HCT116 (cell line): Measurements from ENCODE around the gene AGBL1. TPM values are rescaled to one million over a fixed set of nuclear protein-coding genes. Genes with fewer than 3 reads are reported as not detected.

ENCODE experiments used
- ATAC-seq: fragments of 200-7000 bp; cut with Tn5 transposase; 2 replicates; pipeline ENCODE4 v1.9.1; 2020; ENCODE audit warnings: mild to moderate bottlenecking, moderate library complexity
- BruUV-seq: library from RNA; stranded (reverse); fragments of 400-500 nt; replicated peaks from 2 replicates; lab custom pipeline; 2021; lab: Mats Ljungman, UMichigan
- CTCF ChIA-PET: fragments of 300-600 bp; sonication (Branson Sonifier 250); formaldehyde crosslinking; loops from one replicate; lab custom pipeline; 2021; ENCODE audit warnings: antibody characterized with exemption; lab: Charles Lee
- POLR2A ChIA-PET: fragments of 300-600, 350-600 bp; sonication (Branson Sonifier 250); formaldehyde crosslinking; loops from one replicate; lab custom pipeline; 2021; ENCODE audit warnings: antibody characterized with exemption; lab: Charles Lee
- RAD21 ChIA-PET, 2 experiments: fragments of 300-600 bp; sonication (Branson Sonifier 250); formaldehyde crosslinking; loops; one replicate each; lab custom pipeline; 2023; ENCODE audit warnings: low total read pairs in 2 of 2; ENCODE audit not compliant: uncharacterized antibody in 2 of 2, unreplicated experiment in 2 of 2, low non-redundant PET in 1 of 2; lab: Charles Lee
- DNase-seq: peaks from one replicate; pipeline ENCODE4 v3.0.0-alpha.2; 2010; ENCODE audit warnings: low read depth, low spot score
- H2AFZ ChIP-seq: fragments of 200-600 bp; shearing (Covaris generic), sonication (generic); 2 replicates; pipeline ENCODE4 v1.6.1; 2017; ENCODE audit warnings: low read depth, mixed run types, mixed read lengths, antibody characterized with exemption, low read length; ENCODE audit not compliant: poor library complexity, severe bottlenecking
- H3K27ac ChIP-seq: 2 replicates; pipeline ENCODE4 v1.5.1; 2012; ENCODE audit warnings: low read depth, low read length
- H3K27me3 ChIP-seq: fragments of 200-600 bp; sonication (generic); 2 replicates; pipeline ENCODE4 v1.6.1; 2016; ENCODE audit warnings: mixed run types, low read length, mixed read lengths; ENCODE audit not compliant: insufficient read depth
- H3K36me3 ChIP-seq, 2 experiments: fragments of 200-500 bp in 1 of 2; fragments of 200-600 bp in 1 of 2; sonication (Bioruptor generic) in 1 of 2; sonication (generic) in 1 of 2; 2 replicates each; pipeline versions ENCODE4 v1.5.1 to v1.6.1; 2014 to 2016; ENCODE audit warnings: low read length in 2 of 2, inconsistent platforms in 1 of 2, mixed read lengths in 1 of 2, mixed run types in 1 of 2; ENCODE audit not compliant: insufficient read depth in 2 of 2, control insufficient read depth in 1 of 2
- H3K4me1 ChIP-seq, 2 experiments: fragments of 200-600 bp in 1 of 2; sonication (generic) in 1 of 2; 2 replicates each; pipeline versions ENCODE4 v1.5.1 to v1.6.1; 2012 to 2017; ENCODE audit warnings: low read length in 2 of 2, inconsistent platforms in 1 of 2, mild to moderate bottlenecking in 1 of 2, mixed read lengths in 1 of 2, mixed run types in 1 of 2, moderate library complexity in 1 of 2; ENCODE audit not compliant: insufficient read depth in 2 of 2, control insufficient read depth in 1 of 2
- H3K4me2 ChIP-seq: fragments of 200-600 bp; sonication (generic); 2 replicates; pipeline ENCODE4 v1.6.1; 2017; ENCODE audit warnings: mixed run types, low read length, mixed read lengths
- H3K4me3 ChIP-seq, 2 experiments: fragments of 200-600 bp in 1 of 2; sonication (generic) in 1 of 2; replicated peaks in 1 of 2; 2 replicates each; pipeline ENCODE4 v1.5.1; 2011 to 2016; ENCODE audit warnings: low read length in 2 of 2, control low read depth in 1 of 2, low read depth in 1 of 2, mild to moderate bottlenecking in 1 of 2, mixed read lengths in 1 of 2, mixed run types in 1 of 2
- H3K79me2 ChIP-seq: fragments of 200-600 bp; sonication (generic); 2 replicates; pipeline ENCODE4 v1.6.1; 2017; ENCODE audit warnings: mild to moderate bottlenecking, mixed run types, low read length, moderate library complexity, mixed read lengths; ENCODE audit not compliant: insufficient read depth
- H3K9ac ChIP-seq: fragments of 200-600 bp; sonication (generic); 2 replicates; pipeline ENCODE4 v1.6.1; 2016; ENCODE audit warnings: low read length, mixed read lengths
- H3K9me2 ChIP-seq: fragments of 200-600 bp; sonication (generic), shearing (Covaris generic); 2 replicates; pipeline ENCODE4 v1.6.1; 2017; ENCODE audit warnings: mixed run types, mild to moderate bottlenecking, moderate library complexity; ENCODE audit not compliant: insufficient read depth
- H3K9me3 ChIP-seq, 2 experiments: fragments of 200-500 bp in 1 of 2; fragments of 200-600 bp in 1 of 2; sonication (Bioruptor generic) in 1 of 2; sonication (generic) in 1 of 2; 2 replicates each; pipeline ENCODE4 v1.6.1; 2014 to 2017; ENCODE audit warnings: low read length in 2 of 2, mixed read lengths in 2 of 2, inconsistent platforms in 1 of 2, low read depth in 1 of 2, mild to moderate bottlenecking in 1 of 2, mixed run types in 1 of 2, moderate library complexity in 1 of 2; ENCODE audit not compliant: control insufficient read depth in 1 of 2, insufficient read depth in 1 of 2
- H4K20me1 ChIP-seq: fragments of 200-600 bp; sonication (generic), shearing (Covaris generic); 2 replicates; pipeline ENCODE4 v1.6.1; 2017; ENCODE audit warnings: mixed run types, mild to moderate bottlenecking, moderate library complexity; ENCODE audit not compliant: insufficient read depth
- CBX3 ChIP-seq: IDR thresholded peaks from 2 replicates; pipeline ENCODE4 v1.6.1; 2012; ENCODE audit warnings: low read depth
- EGR1 ChIP-seq: IDR thresholded peaks from 2 replicates; pipeline ENCODE4 v1.6.1; 2012; ENCODE audit warnings: low read depth
- EZH2 ChIP-seq: fragments of 200-600 bp; sonication (generic); IDR thresholded peaks from 2 replicates; pipeline ENCODE4 v1.6.1; 2017; ENCODE audit warnings: antibody characterized with exemption, mixed run types
- EZH2phosphoT487 ChIP-seq: fragments of 200-600 bp; IDR thresholded peaks from 2 replicates; pipeline ENCODE4 v1.6.1; 2018; ENCODE audit warnings: antibody characterized with exemption, borderline replicate concordance
- FOSL1 ChIP-seq: IDR thresholded peaks from 2 replicates; pipeline ENCODE4 v1.6.1; 2012; ENCODE audit warnings: low read depth
- JUND ChIP-seq: IDR thresholded peaks from 2 replicates; pipeline ENCODE4 v1.6.1; 2012
- MAX ChIP-seq: IDR thresholded peaks from 2 replicates; pipeline ENCODE4 v1.6.1; 2012
- POLR2A ChIP-seq: IDR thresholded peaks from 2 replicates; pipeline ENCODE4 v1.7.0; 2011; ENCODE audit warnings: borderline replicate concordance; ENCODE audit not compliant: insufficient read depth, insufficient read length; ENCODE audit errors: extremely low read depth
- POLR2AphosphoS5 ChIP-seq: IDR thresholded peaks from 2 replicates; pipeline ENCODE4 v1.6.1; 2011; ENCODE audit warnings: mild to moderate bottlenecking, low read depth, low read length, moderate library complexity
- RAD21 ChIP-seq: IDR thresholded peaks from 2 replicates; pipeline ENCODE4 v1.6.1; 2012; ENCODE audit warnings: low read depth, mild to moderate bottlenecking
- SIN3A ChIP-seq: IDR thresholded peaks from 2 replicates; pipeline ENCODE4 v1.6.1; 2012; ENCODE audit warnings: low read depth
- SRF ChIP-seq: IDR thresholded peaks from 2 replicates; pipeline ENCODE4 v1.6.1; 2012; ENCODE audit warnings: low read depth
- YY1 ChIP-seq: IDR thresholded peaks from 2 replicates; pipeline ENCODE4 v1.6.1; 2011; ENCODE audit warnings: low read length, low read depth, moderate library complexity, mild to moderate bottlenecking; ENCODE audit not compliant: insufficient replicate concordance; ENCODE audit errors: extremely low read depth
- ZBTB33 ChIP-seq: IDR thresholded peaks from 2 replicates; pipeline ENCODE4 v1.6.1; 2011; ENCODE audit warnings: mild to moderate bottlenecking, low read length, moderate library complexity; ENCODE audit not compliant: insufficient replicate concordance; ENCODE audit errors: extremely low read depth
- ZNF274 ChIP-seq: fragments of 200-500 bp; sonication (Bioruptor generic); IDR thresholded peaks from 2 replicates; pipeline ENCODE4 v1.6.1; 2014; ENCODE audit warnings: mild to moderate bottlenecking, low read depth, low read length, inconsistent platforms
- intact Hi-C: fragments of 100-400 bp; cut with micrococcal nuclease; formaldehyde crosslinking; loops from 2 replicates; pipeline ENCODE4 v1.10.0; 2022
- total RNA-seq: library from RNA; stranded (reverse); gene quantifications from one replicate; pipeline ENCODE4 v1.2.1, GENCODE V29; 2021; ENCODE audit not compliant: unreplicated experiment
- TF ChIP-seq, protein P1 (sequence below): IDR thresholded peaks from 2 replicates; pipeline ENCODE4 v1.6.1; 2012; ENCODE audit warnings: low read depth

The AGBL1 gene
- total RNA-seq, 1 experiment from 2014 or later, result not detected

DNA sequence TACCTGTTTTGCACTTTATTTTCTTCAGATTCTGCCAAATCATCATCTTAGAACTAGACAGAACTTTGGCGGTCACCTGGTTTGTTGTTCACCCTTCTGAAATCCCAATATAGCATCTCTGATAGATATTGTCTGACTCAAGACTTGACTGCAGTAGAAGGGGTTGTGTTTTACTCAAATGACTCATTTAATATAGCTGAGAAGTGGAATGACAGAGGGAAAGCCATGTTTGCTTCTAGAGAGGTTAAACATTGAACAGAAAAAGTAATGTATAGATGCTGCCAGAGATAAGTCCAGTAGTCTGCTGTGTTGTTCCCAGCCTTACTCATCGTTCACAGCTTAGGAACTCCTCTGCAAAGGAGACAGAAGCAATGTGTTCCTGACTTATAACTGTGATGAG, 402.0 kb downstream of the AGBL1 start:
- Histone ChIP-seq H3K79me2 (no peaks in the 10 kb centered on the region), H3K9ac (no peak overlapping the region), H3K27me3 (no peaks in the 10 kb centered on the region), H3K4me2 (no peak overlapping the region), H3K27ac (no peak overlapping the region), H3K9me3 (peaks cover 3 to 12% of the 10 kb centered on the region in 2 experiments; a peak in 2 of 4 replicates), H2AFZ (no peak overlapping the region), H3K36me3 (no peaks in the 10 kb centered on the region), H3K9me2 (no peaks in the 10 kb centered on the region), H3K4me3 (no peak overlapping the region), H4K20me1 (no peaks in the 10 kb centered on the region), H3K4me1 (no peaks in the 10 kb centered on the region)
- intact Hi-C loops, result no loop called here
- BruUV-seq, result no TSS peak
- POLR2A ChIA-PET, result no interaction called here
- TF ChIP-seq MAX, result no peak
- no peak for TF ChIP-seq ZNF274
- TF ChIP-seq EZH2phosphoT487, result no peak
- no peak for TF ChIP-seq EZH2
- TF ChIP-seq CBX3, result no peak
- TF ChIP-seq EGR1, result no peak
- CTCF ChIA-PET, result no interaction called here
- DNase-seq (no peak), ATAC-seq (no peak)
- RAD21 ChIA-PET, result no interaction called here

GRCh38 chr15:86483936-86484335, 404.3 kb downstream of the AGBL1 start:
- H3K4me3 ChIP-seq, result no peak overlapping the region
- H2AFZ ChIP-seq, result no peak overlapping the region
- ATAC-seq, result no peak
- no peak for DNase-seq
- no peaks in the 10 kb centered on the region for H4K20me1 ChIP-seq
- intact Hi-C loops, result no loop called here
- no peaks in the 10 kb centered on the region for H3K27me3 ChIP-seq
- H3K27ac ChIP-seq, result no peak overlapping the region
- ChIA-PET RAD21 (no interaction called here), CTCF (no interaction called here), POLR2A (no interaction called here)
- no peaks in the 10 kb centered on the region for H3K79me2 ChIP-seq
- no peaks in the 10 kb centered on the region for H3K36me3 ChIP-seq
- peaks cover 3 to 12% of the 10 kb centered on the region in 2 experiments; a peak in 2 of 4 replicates for H3K9me3 ChIP-seq
- BruUV-seq, result no TSS peak
- H3K9ac ChIP-seq, result no peak overlapping the region
- no peaks in the 10 kb centered on the region for H3K9me2 ChIP-seq
- no peak overlapping the region for H3K4me2 ChIP-seq
- no peaks in the 10 kb centered on the region for H3K4me1 ChIP-seq
- TF ChIP-seq, protein P1, sequence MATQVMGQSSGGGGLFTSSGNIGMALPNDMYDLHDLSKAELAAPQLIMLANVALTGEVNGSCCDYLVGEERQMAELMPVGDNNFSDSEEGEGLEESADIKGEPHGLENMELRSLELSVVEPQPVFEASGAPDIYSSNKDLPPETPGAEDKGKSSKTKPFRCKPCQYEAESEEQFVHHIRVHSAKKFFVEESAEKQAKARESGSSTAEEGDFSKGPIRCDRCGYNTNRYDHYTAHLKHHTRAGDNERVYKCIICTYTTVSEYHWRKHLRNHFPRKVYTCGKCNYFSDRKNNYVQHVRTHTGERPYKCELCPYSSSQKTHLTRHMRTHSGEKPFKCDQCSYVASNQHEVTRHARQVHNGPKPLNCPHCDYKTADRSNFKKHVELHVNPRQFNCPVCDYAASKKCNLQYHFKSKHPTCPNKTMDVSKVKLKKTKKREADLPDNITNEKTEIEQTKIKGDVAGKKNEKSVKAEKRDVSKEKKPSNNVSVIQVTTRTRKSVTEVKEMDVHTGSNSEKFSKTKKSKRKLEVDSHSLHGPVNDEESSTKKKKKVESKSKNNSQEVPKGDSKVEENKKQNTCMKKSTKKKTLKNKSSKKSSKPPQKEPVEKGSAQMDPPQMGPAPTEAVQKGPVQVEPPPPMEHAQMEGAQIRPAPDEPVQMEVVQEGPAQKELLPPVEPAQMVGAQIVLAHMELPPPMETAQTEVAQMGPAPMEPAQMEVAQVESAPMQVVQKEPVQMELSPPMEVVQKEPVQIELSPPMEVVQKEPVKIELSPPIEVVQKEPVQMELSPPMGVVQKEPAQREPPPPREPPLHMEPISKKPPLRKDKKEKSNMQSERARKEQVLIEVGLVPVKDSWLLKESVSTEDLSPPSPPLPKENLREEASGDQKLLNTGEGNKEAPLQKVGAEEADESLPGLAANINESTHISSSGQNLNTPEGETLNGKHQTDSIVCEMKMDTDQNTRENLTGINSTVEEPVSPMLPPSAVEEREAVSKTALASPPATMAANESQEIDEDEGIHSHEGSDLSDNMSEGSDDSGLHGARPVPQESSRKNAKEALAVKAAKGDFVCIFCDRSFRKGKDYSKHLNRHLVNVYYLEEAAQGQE, result no peak
- TF ChIP-seq POLR2AphosphoS5 (no peak), CBX3 (no peak), SIN3A (no peak), EZH2phosphoT487 (no peak), FOSL1 (no peak), EGR1 (no peak), RAD21 (no peak), YY1 (no peak), JUND (no peak), ZBTB33 (no peak), POLR2A (no peak), SRF (no peak)
